ENCODE measurements around the gene CCNF. TPM values are rescaled to one million over a fixed set of nuclear protein-coding genes. Genes with fewer than 3 reads are reported as not detected.

Gene CCNF
- total and polyA plus RNA-seq, 2 of the 4 experiments (the other 2 are of a cell fraction), result 8.2 to 20.1 TPM

- ATAC-seq (ENCODE audit: low read depth), result no peak
- Histone ChIP-seq H3K14ac (replicated peaks; ENCODE audit: low read depth, low read length) (no peak overlapping the region), H2BK15ac (ENCODE audit: low read depth, low read length) (no peak overlapping the region), H2AK5ac (ENCODE audit: low read depth, low read length) (no peak overlapping the region), H4K8ac (ENCODE audit: low read depth in 2 of 2, low read length in 2 of 2) (no peak overlapping the region), H3K9me3 (ENCODE audit: control insufficient read depth, insufficient read depth, low read length) (no peaks in the 10 kb centered on the region), H2AK9ac (replicated peaks; ENCODE audit: low read depth, low read length, poor library complexity) (no peak overlapping the region), H3K23ac (ENCODE audit: low read depth, low read length) (no peak overlapping the region), H3K27me3 (ENCODE audit: control insufficient read depth, insufficient read depth, low read length) (no peaks in the 10 kb centered on the region), H2BK120ac (ENCODE audit: low read depth, low read length) (no peak overlapping the region), H3K56ac (ENCODE audit: extremely low read depth, insufficient read depth, low read length) (no peak overlapping the region), H3K9me1 (ENCODE audit: insufficient read depth, low read length) (no peaks in the 10 kb centered on the region), H3K4me2 (ENCODE audit: low read depth, low read length) (no peak overlapping the region), H4K91ac (ENCODE audit: insufficient read depth, low read depth, low read length) (no peak overlapping the region), H3K4ac (ENCODE audit: low read depth, low read length) (no peak overlapping the region), H3K79me1 (ENCODE audit: low read depth in 1 of 2, low read length in 2 of 2) (peaks cover 3 to 21% of the 10 kb centered on the region in 2 experiments), H3K18ac (ENCODE audit: low read depth, low read length) (no peak overlapping the region), H3K27ac (ENCODE audit: insufficient read depth, low read length) (no peak overlapping the region), H2BK20ac (ENCODE audit: low read depth, low read length) (no peak overlapping the region), H3K36me3 (ENCODE audit: control insufficient read depth, insufficient read depth, low read length) (peaks cover 19% of the 10 kb centered on the region; the same call in 1 of the 2 replicates), H2AFZ (replicated peaks; ENCODE audit: low read length, poor library complexity) (no peak overlapping the region), H3K9ac (ENCODE audit: low read depth, low read length) (no peak overlapping the region), H4K5ac (ENCODE audit: low read depth, low read length) (no peak overlapping the region), H2BK5ac (ENCODE audit: low read depth, low read length, poor library complexity, severe bottlenecking) (no peak overlapping the region), H3K4me1 (ENCODE audit: control insufficient read depth, insufficient read depth, low read length) (no peaks in the 10 kb centered on the region; the same call in 1 of the 2 replicates), H3K4me3 (ENCODE audit: insufficient read depth, low read depth, low read length) (no peak overlapping the region), H4K20me1 (ENCODE audit: insufficient read depth, low read length) (peaks cover 14% of the 10 kb centered on the region; the same call in 1 of the 2 replicates)
- POLR2A ChIA-PET (ENCODE audit: unreplicated experiment), result no interaction called here
- in situ Hi-C loops (cut with MboI; ENCODE audit: low sequenced_read_pairs) (loop anchor here (5.0 kb wide), 1 partner anchor 154 kb away; the partner anchor contains the start of gene ABCA3), intact Hi-C loops (cut with micrococcal nuclease) (no loop called here), dilution Hi-C loops (cut with HindIII; ENCODE audit: low sequenced_read_pairs, unreplicated experiment) (no loop called here)
- DNase-seq, result no peak
- WGBS, 2 experiments (ENCODE audit: extremely low coverage in 2 of 2, insufficient read length in 1 of 2), result 94% methylated on average over 54 of the region's 62 CpGs; no CpG with 5 or more reads in 1 of the 2 experiments
- no TSS peak for BruUV-seq (replicated peaks)
- CTCF ChIA-PET, result no interaction called here
- TF ChIP-seq FOS (IDR thresholded peaks at IDR 0.05; ENCODE audit: low read depth, low read length) (no peak), SMC3 (IDR thresholded peaks at IDR 0.05; ENCODE audit: low read depth, low read length) (no peak), CHD1 (IDR thresholded peaks at IDR 0.05; ENCODE audit: low read depth, low read length) (no peak), MAFK (IDR thresholded peaks at IDR 0.05; ENCODE audit: low read depth, low read length) (no peak), ELK1 (IDR thresholded peaks at IDR 0.05; ENCODE audit: borderline replicate concordance, low read depth, low read length) (no peak), RFX5 (IDR thresholded peaks at IDR 0.05; ENCODE audit: low read depth, low read length) (no peak), RAD21 (IDR thresholded peaks at IDR 0.05; ENCODE audit: low read length) (no peak), RCOR1 (IDR thresholded peaks at IDR 0.05; ENCODE audit: insufficient replicate concordance, low read length) (no peak), MAZ (IDR thresholded peaks at IDR 0.05; ENCODE audit: borderline replicate concordance, low read depth, low read length) (no peak), MXI1 (IDR thresholded peaks at IDR 0.05; ENCODE audit: borderline replicate concordance, low read depth, low read length) (no peak), NFE2L2 (IDR thresholded peaks at IDR 0.05; ENCODE audit: low read depth, low read length) (no peak), BHLHE40 (IDR thresholded peaks at IDR 0.05; ENCODE audit: low read depth, low read length) (no peak), USF2 (IDR thresholded peaks at IDR 0.05; ENCODE audit: low read depth, low read length) (no peak)
- TF ChIP-seq, protein P1, sequence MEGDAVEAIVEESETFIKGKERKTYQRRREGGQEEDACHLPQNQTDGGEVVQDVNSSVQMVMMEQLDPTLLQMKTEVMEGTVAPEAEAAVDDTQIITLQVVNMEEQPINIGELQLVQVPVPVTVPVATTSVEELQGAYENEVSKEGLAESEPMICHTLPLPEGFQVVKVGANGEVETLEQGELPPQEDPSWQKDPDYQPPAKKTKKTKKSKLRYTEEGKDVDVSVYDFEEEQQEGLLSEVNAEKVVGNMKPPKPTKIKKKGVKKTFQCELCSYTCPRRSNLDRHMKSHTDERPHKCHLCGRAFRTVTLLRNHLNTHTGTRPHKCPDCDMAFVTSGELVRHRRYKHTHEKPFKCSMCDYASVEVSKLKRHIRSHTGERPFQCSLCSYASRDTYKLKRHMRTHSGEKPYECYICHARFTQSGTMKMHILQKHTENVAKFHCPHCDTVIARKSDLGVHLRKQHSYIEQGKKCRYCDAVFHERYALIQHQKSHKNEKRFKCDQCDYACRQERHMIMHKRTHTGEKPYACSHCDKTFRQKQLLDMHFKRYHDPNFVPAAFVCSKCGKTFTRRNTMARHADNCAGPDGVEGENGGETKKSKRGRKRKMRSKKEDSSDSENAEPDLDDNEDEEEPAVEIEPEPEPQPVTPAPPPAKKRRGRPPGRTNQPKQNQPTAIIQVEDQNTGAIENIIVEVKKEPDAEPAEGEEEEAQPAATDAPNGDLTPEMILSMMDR (conservative IDR thresholded peaks at IDR 0.05; ENCODE audit: low read depth, low read length), result no peak
These were observed 67.2 kb downstream of the CCNF start for GRCh38 chr16:2496223-2497115.

All from IMR-90 (cell line).